HFFc6 (cell line): ENCODE results near the gene TIMM50. TPM values are rescaled to one million over a fixed set of nuclear protein-coding genes. Genes with fewer than 3 reads are reported as not detected.

Source experiments
- DNase-seq: peaks from one replicate; pipeline ENCODE4 v3.0.0-alpha.2; 2018
- H3K27ac Mint-ChIP-seq: 2 replicates; pipeline ENCODE4 v1.8.0; 2020; ENCODE audit warnings: mild to moderate bottlenecking, mixed read lengths
- H3K27me3 Mint-ChIP-seq: 2 replicates; pipeline ENCODE4 v1.8.0; 2021; ENCODE audit warnings: mild to moderate bottlenecking, moderate library complexity, mixed read lengths; ENCODE audit not compliant: insufficient read depth
- H3K36me3 Mint-ChIP-seq: 2 replicates; pipeline ENCODE4 v1.8.0; 2021; ENCODE audit warnings: low read depth, mixed read lengths
- H3K4me1 Mint-ChIP-seq: 2 replicates; pipeline ENCODE4 v1.8.0; 2020; ENCODE audit warnings: low read depth, mixed read lengths
- H3K4me3 Mint-ChIP-seq: 2 replicates; pipeline ENCODE4 v1.8.0; 2020; ENCODE audit warnings: mild to moderate bottlenecking, moderate library complexity, mixed read lengths
- H3K9me3 Mint-ChIP-seq: 2 replicates; pipeline ENCODE4 v1.8.0; 2020; ENCODE audit warnings: mild to moderate bottlenecking, mixed read lengths
- total RNA-seq, 6 experiments: library from RNA; stranded (reverse); fragmentation: NEBNext Ultra II Directional; extraction: Animal tissue kit (Norgen Biotek cat#: 25700); gene quantifications; 2 replicates in 1 of 6; 3 replicates in 5 of 6; pipeline ENCODE4 v1.2.3, GENCODE V29; 2021
- TF ChIP-seq, protein P1 (sequence below): fragments of 200-600 bp; sonication (generic); IDR thresholded peaks from 2 replicates; pipeline ENCODE4 v1.5.0; 2021; ENCODE audit warnings: antibody characterized with exemption, mild to moderate bottlenecking

The TIMM50 gene
- total RNA-seq, 6 experiments from 2014 or later = 86.2 to 104 (median 92.5) TPM

DNA sequence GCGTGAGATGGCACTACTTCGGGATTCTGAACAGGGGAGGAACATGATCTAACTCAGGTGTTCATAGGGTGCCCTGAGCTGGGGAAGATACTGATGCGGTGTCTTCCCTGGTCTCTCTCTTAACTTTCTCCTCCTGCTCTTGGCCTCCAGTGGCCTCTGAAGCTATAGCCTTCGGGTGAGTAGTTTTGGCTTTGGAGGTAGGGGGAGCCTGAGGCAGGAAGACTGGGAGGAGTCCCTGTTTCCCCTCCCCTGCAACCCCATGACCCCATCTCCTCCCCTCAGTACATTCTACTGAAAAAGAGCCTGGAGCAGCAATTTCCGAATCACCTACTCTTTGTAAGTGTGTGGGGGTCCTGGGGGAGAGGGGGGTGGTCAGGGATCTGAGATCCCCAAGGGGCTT lies 37.8 kb downstream of the TIMM50 start:
- H3K9me3 Mint-ChIP-seq = peaks cover 4% of the 10 kb centered on the region; the same call in 1 of the 2 replicates
- TF ChIP-seq, protein P1, sequence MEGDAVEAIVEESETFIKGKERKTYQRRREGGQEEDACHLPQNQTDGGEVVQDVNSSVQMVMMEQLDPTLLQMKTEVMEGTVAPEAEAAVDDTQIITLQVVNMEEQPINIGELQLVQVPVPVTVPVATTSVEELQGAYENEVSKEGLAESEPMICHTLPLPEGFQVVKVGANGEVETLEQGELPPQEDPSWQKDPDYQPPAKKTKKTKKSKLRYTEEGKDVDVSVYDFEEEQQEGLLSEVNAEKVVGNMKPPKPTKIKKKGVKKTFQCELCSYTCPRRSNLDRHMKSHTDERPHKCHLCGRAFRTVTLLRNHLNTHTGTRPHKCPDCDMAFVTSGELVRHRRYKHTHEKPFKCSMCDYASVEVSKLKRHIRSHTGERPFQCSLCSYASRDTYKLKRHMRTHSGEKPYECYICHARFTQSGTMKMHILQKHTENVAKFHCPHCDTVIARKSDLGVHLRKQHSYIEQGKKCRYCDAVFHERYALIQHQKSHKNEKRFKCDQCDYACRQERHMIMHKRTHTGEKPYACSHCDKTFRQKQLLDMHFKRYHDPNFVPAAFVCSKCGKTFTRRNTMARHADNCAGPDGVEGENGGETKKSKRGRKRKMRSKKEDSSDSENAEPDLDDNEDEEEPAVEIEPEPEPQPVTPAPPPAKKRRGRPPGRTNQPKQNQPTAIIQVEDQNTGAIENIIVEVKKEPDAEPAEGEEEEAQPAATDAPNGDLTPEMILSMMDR = no peak
- no peaks in the 10 kb centered on the region for H3K4me1 Mint-ChIP-seq
- DNase-seq = no peak
- H3K36me3 Mint-ChIP-seq = 0 out of 2 replicates have a peak, but pooled peaks cover 4% of the 10 kb centered on the region
- no peak overlapping the region for H3K4me3 Mint-ChIP-seq
- H3K27ac Mint-ChIP-seq = no peak overlapping the region
- peaks cover 41% of the 10 kb centered on the region for H3K27me3 Mint-ChIP-seq

DNA sequence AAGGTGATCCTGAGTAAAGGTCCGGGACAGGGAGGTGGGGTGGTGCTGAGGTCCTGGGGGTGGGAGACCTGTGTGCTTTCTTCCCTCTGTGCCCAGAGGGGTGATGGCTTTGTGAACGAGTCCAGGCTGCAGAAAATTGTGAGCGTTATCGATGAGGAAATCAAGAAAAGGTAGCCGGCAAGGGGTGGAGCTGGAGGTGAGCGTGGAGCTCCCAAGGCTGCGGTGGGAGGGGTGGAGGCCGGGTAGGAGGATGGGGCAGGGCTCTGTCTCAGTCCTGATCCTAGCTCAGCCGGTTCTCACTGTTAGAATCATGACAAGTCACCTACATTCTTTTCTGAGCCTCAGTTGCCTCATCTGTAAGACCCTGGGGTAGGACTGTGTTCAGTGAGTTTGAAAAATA lies 38.3 kb downstream of the TIMM50 start:
- no peak overlapping the region for H3K27ac Mint-ChIP-seq
- no peak overlapping the region for H3K4me3 Mint-ChIP-seq
- H3K4me1 Mint-ChIP-seq = no peaks in the 10 kb centered on the region
- 0 out of 2 replicates have a peak, but pooled peaks cover 4% of the 10 kb centered on the region for H3K36me3 Mint-ChIP-seq
- H3K27me3 Mint-ChIP-seq = peaks cover 36% of the 10 kb centered on the region
- H3K9me3 Mint-ChIP-seq = peaks cover 4% of the 10 kb centered on the region; the same call in 1 of the 2 replicates
- TF ChIP-seq, protein P1 = no peak
- no peak for DNase-seq

- Mint-ChIP-seq H3K9me3 (peaks cover 4% of the 10 kb centered on the region; the same call in 1 of the 2 replicates), H3K4me1 (no peaks in the 10 kb centered on the region), H3K27ac (no peak overlapping the region), H3K27me3 (peaks cover 25% of the 10 kb centered on the region), H3K36me3 (no peaks in the 10 kb centered on the region), H3K4me3 (no peak overlapping the region)
- DNase-seq = no peak
- TF ChIP-seq, protein P1 = no peak
Measured at GRCh38 chr19:39520541-39521484, 40.2 kb downstream of the TIMM50 start.

DNA sequence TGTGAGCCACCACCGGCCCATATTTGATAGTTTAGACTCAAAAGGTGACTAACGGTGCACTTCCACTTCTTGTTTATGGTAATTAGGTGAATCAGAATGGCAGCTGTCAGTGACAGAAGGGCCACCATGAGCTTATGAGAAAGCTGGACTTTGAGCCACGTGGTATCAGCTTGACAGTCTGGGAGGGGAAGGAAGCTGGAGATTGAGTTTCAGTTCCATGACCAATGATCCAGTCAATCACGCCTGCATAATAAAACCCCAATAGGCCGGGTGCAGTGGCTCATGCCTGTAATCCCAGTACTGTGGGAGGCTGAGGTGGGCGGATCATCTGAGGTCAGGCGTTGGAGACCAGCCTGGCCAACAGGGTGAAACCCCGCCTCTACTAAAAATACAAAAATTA lies 43.9 kb downstream of the TIMM50 start:
- H3K27me3 Mint-ChIP-seq = no peaks in the 10 kb centered on the region; the same call in 1 of the 2 replicates
- H3K9me3 Mint-ChIP-seq = no peaks in the 10 kb centered on the region
- DNase-seq = no peak
- H3K36me3 Mint-ChIP-seq = no peaks in the 10 kb centered on the region
- TF ChIP-seq, protein P1 = no peak
- no peaks in the 10 kb centered on the region for H3K4me1 Mint-ChIP-seq
- no peak overlapping the region for H3K27ac Mint-ChIP-seq
- no peak overlapping the region for H3K4me3 Mint-ChIP-seq

DNA sequence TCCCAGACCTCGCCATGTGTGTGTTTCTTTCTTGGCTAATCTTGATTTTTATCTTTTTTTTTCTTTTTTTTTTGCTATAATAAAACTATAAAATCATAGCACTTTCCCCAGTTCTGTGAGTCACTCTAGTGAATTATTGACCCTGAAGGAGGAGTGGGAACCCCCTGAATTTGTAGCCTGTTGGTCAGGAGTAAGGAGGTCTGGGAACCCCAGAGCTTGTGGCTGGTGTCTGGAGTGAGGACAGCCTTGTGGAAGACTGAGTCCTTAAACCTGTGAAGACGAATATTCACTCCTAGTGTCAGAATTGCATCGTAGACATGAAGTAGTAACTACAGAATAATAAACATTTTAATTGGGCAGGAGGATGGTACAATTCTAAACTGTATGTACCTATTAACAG lies 44.6 kb downstream of the TIMM50 start:
- Mint-ChIP-seq H3K4me1 (no peaks in the 10 kb centered on the region), H3K36me3 (no peaks in the 10 kb centered on the region), H3K4me3 (no peak overlapping the region), H3K27ac (no peak overlapping the region), H3K9me3 (no peaks in the 10 kb centered on the region), H3K27me3 (no peaks in the 10 kb centered on the region; the same call in 1 of the 2 replicates)
- TF ChIP-seq, protein P1 = no peak
- DNase-seq = no peak
